Lower lobe of right lung (tissue), 2 donors: ENCODE data around the gene CCR7. TPM values are rescaled to one million over a fixed set of nuclear protein-coding genes. Genes with fewer than 3 reads are reported as not detected.

Experiments
- ATAC-seq, 2 donors: fragments of 200-7000 bp; cut with Tn5 transposase; one replicate each; pipeline ENCODE4 v1.9.1; 2020 to 2022; ENCODE audit warnings: mild to moderate bottlenecking in 2 of 2, moderate library complexity in 2 of 2
- DNase-seq: peaks from one replicate; pipeline ENCODE4 v3.0.0-alpha.2; 2020
- H3K27ac ChIP-seq: fragments of 200-600 bp; one replicate; pipeline ENCODE4 v1.8.0; 2022
- H3K27me3 ChIP-seq: fragments of 200-600 bp; one replicate; pipeline ENCODE4 v1.8.0; 2022; ENCODE audit warnings: low read depth
- H3K36me3 ChIP-seq: fragments of 200-600 bp; one replicate; pipeline ENCODE4 v1.8.0; 2022; ENCODE audit warnings: mild to moderate bottlenecking
- H3K4me1 ChIP-seq: fragments of 200-600 bp; one replicate; pipeline ENCODE4 v1.8.0; 2022
- H3K4me3 ChIP-seq: fragments of 200-600 bp; one replicate; pipeline ENCODE4 v1.8.0; 2022; ENCODE audit warnings: mild to moderate bottlenecking
- H3K9me3 ChIP-seq: fragments of 200-600 bp; one replicate; pipeline ENCODE4 v1.8.0; 2022
- CTCF ChIP-seq: fragments of 200-600 bp; IDR thresholded peaks from one replicate; pipeline ENCODE4 v1.8.0; 2022; ENCODE audit warnings: antibody characterized with exemption, mild to moderate bottlenecking
- intact Hi-C: fragments of 100-400 bp; cut with DNase I; formaldehyde crosslinking; loops from one replicate; pipeline ENCODE4 v1.11.0; 2022
- total RNA-seq: library from RNA; stranded (reverse); fragmentation: NEBNext Ultra II Directional; extraction: Animal tissue kit (Norgen Biotek cat#: 25700); gene quantifications from one replicate; pipeline ENCODE4 v1.2.1, GENCODE V29; 2021
- donor health status: DM: no; HTN: yes; CAD: no; lungs with severe emphysema.

The CCR7 gene
- total RNA-seq, 1 donor from 2014 or later, result 2.2 TPM

- peaks cover 32% of the 10 kb centered on the region for H3K4me1 ChIP-seq
- no peaks in the 10 kb centered on the region for H3K36me3 ChIP-seq
- no peak overlapping the region for H3K4me3 ChIP-seq
- intact Hi-C loops, result no loop called here
- no peaks in the 10 kb centered on the region for H3K27me3 ChIP-seq
- H3K9me3 ChIP-seq, result no peaks in the 10 kb centered on the region
- H3K27ac ChIP-seq, result no peak overlapping the region
- ATAC-seq (peak in 1 of 2 donors; percentile 13), DNase-seq (no peak)
- TF ChIP-seq CTCF, result no peak
Measured at GRCh38 chr17:40519089-40519775, 46.0 kb downstream of the CCR7 start.

DNA sequence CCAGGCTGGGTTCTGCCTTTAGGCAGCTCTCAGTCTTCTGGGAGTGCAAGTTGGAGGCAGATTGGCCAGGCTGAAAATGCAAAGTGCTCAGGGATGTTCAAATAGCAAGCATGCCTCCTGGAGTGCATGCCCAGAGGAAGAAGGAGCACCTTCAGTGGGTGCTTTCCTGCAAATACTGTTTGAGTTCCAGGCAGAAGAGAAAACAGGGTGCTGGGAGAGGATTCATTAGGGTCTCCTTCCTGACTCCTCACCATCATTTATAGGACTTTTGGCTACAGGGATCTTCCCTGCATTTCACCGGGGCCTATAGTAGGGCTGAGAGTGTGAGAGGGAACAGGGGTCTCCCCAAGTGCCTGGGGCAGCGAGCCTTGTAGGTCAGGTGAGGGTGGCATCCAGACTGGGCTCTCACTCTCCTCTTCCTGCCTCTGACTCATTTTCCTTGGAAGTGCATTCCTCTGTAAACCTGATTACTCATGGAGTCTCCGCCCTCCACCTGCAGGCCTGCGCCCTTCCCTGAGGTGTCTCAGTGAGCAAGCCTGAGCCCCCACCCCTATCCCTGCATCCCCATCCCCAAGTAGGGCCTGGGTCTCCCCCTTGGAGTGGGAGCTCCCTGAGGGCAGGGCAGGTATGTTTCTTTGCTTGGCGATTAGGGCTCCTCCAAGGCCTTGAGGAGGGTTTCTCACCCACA, 46.7 kb downstream of the CCR7 start:
- ATAC-seq, result peak; percentile 52 to 63

DNA sequence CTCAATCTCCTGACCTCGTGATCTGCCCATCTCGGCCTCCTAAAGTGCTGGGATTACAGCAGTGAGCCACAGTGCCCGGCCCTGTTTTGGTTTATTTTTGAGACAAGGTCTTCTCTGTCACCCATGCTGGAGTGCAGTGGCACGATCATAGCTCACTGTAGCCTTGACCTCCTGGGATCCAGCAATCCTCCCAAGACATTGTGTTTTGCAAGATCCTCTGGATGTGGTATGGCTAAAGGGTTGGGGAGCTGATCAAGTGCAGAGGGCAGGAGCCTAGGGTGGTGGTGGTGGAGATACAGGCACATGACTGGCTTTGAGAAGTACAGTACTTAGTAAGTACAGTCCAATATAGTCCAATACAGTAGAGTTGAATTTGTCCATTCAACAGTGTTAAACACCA, 47.3 kb downstream of the CCR7 start:
- TF ChIP-seq CTCF, result no peak
- H3K9me3 ChIP-seq, result no peaks in the 10 kb centered on the region
- H3K4me3 ChIP-seq, result no peak overlapping the region
- no peaks in the 10 kb centered on the region for H3K27me3 ChIP-seq
- no peak overlapping the region for H3K27ac ChIP-seq
- intact Hi-C loops, result no loop called here
- no peaks in the 10 kb centered on the region for H3K36me3 ChIP-seq
- ATAC-seq (no peak), DNase-seq (no peak)
- H3K4me1 ChIP-seq, result peaks cover 32% of the 10 kb centered on the region

More for the DNA sequence above, 46.7 kb downstream of the CCR7 start:
- no peaks in the 10 kb centered on the region for H3K9me3 ChIP-seq
- H3K4me3 ChIP-seq, result no peak overlapping the region
- TF ChIP-seq CTCF, result no peak
- H3K36me3 ChIP-seq, result no peaks in the 10 kb centered on the region
- peaks cover 32% of the 10 kb centered on the region for H3K4me1 ChIP-seq
- intact Hi-C loops, result no loop called here
- DNase-seq, result no peak
- H3K27ac ChIP-seq, result no peak overlapping the region
- H3K27me3 ChIP-seq, result no peaks in the 10 kb centered on the region

GRCh38 chr17:40517286-40517662, 48.0 kb downstream of the CCR7 start:
- TF ChIP-seq CTCF, result no peak
- H3K27ac ChIP-seq, result peak overlapping the region; percentile 14
- H3K4me3 ChIP-seq, result no peak overlapping the region
- no peaks in the 10 kb centered on the region for H3K9me3 ChIP-seq
- intact Hi-C loops, result no loop called here
- ATAC-seq, result no peak
- no peaks in the 10 kb centered on the region for H3K27me3 ChIP-seq
- DNase-seq, result no peak
- H3K4me1 ChIP-seq, result peaks cover 32% of the 10 kb centered on the region
- H3K36me3 ChIP-seq, result no peaks in the 10 kb centered on the region

GRCh38 chr17:40516581-40517285, 48.5 kb downstream of the CCR7 start:
- H3K4me1 ChIP-seq, result peaks cover 32% of the 10 kb centered on the region
- no peaks in the 10 kb centered on the region for H3K9me3 ChIP-seq
- H3K27me3 ChIP-seq, result no peaks in the 10 kb centered on the region
- ATAC-seq (peak in 1 of 2 donors; percentile 10), DNase-seq (no peak)
- TF ChIP-seq CTCF, result no peak
- intact Hi-C loops, result no loop called here
- peak overlapping the region; percentile 14 for H3K27ac ChIP-seq
- H3K4me3 ChIP-seq, result no peak overlapping the region
- no peaks in the 10 kb centered on the region for H3K36me3 ChIP-seq
